PFSK-1 (cell line): Measurements from ENCODE around the gene FUCA2.

ENCODE experiments used
- FOXP2 ChIP-seq: optimal IDR thresholded peaks from 2 replicates; pipeline ENCODE3; 2011; ENCODE audit warnings: borderline replicate concordance, control low read depth, inconsistent platforms; ENCODE audit not compliant: insufficient read depth; ENCODE audit errors: extremely low read length, extremely low read depth
- POLR2AphosphoS5 ChIP-seq: IDR thresholded peaks from 2 replicates; pipeline ENCODE4 v1.6.1; 2012; ENCODE audit warnings: low read depth, mild to moderate bottlenecking, control low read depth, low read length, moderate library complexity
- SIN3A ChIP-seq: IDR thresholded peaks from 2 replicates; pipeline ENCODE4 v1.6.1; 2012; ENCODE audit warnings: mild to moderate bottlenecking, low read length, moderate library complexity, borderline replicate concordance; ENCODE audit not compliant: insufficient read depth
- TAF1 ChIP-seq: IDR thresholded peaks from 2 replicates; pipeline ENCODE4 v1.6.1; 2012; ENCODE audit warnings: low read length, control low read depth, borderline replicate concordance; ENCODE audit not compliant: insufficient read depth
- TF ChIP-seq, protein P1 (sequence below), 2 experiments: IDR thresholded peaks; 2 replicates each; pipeline versions ENCODE4 v1.6.1 to v1.8.0; 2011 to 2012; ENCODE audit warnings: low read depth in 2 of 2, low read length in 2 of 2, control low read depth in 1 of 2, inconsistent platforms in 1 of 2, mild to moderate bottlenecking in 1 of 2, moderate library complexity in 1 of 2; ENCODE audit not compliant: insufficient read depth in 1 of 2

The FUCA2 gene

DNA sequence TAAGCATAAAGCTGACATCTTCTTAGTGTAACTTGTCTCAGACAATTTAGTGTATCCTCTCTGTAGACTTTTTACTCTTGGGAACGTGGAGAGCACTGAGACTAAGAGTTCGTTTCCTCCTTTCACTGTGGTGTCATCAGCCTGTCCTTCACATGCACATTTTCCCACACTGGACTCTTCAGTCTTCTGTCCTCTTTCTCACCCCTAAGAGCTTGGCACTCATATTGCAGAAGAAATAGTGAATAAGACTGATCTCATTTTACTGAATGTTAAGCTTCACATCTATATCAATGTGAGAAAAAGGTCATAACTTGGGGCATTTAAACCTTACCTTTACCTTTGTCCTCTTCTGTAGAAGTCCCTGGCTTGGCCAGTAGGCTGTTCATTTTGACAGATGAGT is 25.6 kb downstream of the FUCA2 start:
- no peak for TF ChIP-seq SIN3A
- no peak for TF ChIP-seq TAF1
- no peak for TF ChIP-seq FOXP2
- TF ChIP-seq POLR2AphosphoS5, result no peak
- TF ChIP-seq, protein P1, sequence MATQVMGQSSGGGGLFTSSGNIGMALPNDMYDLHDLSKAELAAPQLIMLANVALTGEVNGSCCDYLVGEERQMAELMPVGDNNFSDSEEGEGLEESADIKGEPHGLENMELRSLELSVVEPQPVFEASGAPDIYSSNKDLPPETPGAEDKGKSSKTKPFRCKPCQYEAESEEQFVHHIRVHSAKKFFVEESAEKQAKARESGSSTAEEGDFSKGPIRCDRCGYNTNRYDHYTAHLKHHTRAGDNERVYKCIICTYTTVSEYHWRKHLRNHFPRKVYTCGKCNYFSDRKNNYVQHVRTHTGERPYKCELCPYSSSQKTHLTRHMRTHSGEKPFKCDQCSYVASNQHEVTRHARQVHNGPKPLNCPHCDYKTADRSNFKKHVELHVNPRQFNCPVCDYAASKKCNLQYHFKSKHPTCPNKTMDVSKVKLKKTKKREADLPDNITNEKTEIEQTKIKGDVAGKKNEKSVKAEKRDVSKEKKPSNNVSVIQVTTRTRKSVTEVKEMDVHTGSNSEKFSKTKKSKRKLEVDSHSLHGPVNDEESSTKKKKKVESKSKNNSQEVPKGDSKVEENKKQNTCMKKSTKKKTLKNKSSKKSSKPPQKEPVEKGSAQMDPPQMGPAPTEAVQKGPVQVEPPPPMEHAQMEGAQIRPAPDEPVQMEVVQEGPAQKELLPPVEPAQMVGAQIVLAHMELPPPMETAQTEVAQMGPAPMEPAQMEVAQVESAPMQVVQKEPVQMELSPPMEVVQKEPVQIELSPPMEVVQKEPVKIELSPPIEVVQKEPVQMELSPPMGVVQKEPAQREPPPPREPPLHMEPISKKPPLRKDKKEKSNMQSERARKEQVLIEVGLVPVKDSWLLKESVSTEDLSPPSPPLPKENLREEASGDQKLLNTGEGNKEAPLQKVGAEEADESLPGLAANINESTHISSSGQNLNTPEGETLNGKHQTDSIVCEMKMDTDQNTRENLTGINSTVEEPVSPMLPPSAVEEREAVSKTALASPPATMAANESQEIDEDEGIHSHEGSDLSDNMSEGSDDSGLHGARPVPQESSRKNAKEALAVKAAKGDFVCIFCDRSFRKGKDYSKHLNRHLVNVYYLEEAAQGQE (IDR thresholded peaks at IDR 0.05; ENCODE audit: insufficient read depth in 1 of 2, low read depth in 2 of 2, low read length in 2 of 2), result no peak

DNA sequence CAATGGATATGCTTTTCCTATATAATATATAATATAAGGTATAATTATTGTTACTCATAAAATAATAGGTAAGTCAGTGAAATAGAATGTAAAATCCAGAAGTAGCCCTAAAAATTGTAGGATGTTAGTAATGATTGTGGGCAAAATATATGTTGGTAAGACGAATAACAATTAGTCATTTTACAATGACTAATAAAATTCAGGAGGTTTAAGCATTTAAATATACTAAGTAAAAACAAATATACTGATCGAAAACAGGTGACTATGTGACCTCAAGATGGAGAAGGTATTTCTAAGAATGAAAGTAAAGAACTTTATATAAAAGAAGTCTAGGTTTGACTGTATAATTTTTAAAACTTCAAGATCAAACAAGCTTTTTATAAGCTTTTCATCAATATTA is 28.9 kb downstream of the FUCA2 start:
- no peak for TF ChIP-seq TAF1
- TF ChIP-seq, protein P1 (IDR thresholded peaks at IDR 0.05; ENCODE audit: insufficient read depth in 1 of 2, low read depth in 2 of 2, low read length in 2 of 2), result no peak
- no peak for TF ChIP-seq FOXP2
- no peak for TF ChIP-seq SIN3A
- no peak for TF ChIP-seq POLR2AphosphoS5

DNA sequence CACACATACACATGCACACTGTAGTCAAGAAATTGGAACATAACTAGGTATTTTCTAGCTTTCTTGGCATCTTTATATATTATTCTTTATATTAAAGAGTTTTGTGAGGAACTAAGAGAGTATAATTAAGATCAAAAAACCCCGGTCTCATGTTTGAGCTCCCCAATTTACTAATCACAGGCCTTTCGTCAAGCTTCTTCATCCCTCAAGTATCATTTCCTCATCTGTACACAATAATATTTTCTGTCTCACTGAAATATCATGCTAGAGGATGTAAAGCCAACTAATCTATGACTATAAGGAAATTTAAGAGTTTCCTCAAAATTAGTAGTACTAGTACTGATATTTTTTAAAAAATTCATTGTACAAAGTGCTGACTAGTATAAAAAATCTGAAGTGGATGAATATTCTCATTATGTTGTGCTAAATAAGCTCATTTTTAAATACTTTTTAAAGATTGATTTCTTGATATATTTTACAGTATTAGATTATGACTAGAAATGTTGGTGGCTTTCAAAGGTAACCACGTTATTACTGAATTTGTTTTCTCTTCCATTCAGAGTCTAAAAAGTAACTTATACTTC is 32.9 kb downstream of the FUCA2 start:
- TF ChIP-seq, protein P1 (IDR thresholded peaks at IDR 0.05; ENCODE audit: insufficient read depth in 1 of 2, low read depth in 2 of 2, low read length in 2 of 2), result no peak
- TF ChIP-seq SIN3A (no peak), FOXP2 (no peak), POLR2AphosphoS5 (no peak), TAF1 (no peak)

- TF ChIP-seq, protein P1 (IDR thresholded peaks at IDR 0.05; ENCODE audit: insufficient read depth in 1 of 2, low read depth in 2 of 2, low read length in 2 of 2), result no peak
- TF ChIP-seq FOXP2, result no peak
Measured at GRCh38 chr6:143476545-143476944, 35.0 kb downstream of the FUCA2 start.

DNA sequence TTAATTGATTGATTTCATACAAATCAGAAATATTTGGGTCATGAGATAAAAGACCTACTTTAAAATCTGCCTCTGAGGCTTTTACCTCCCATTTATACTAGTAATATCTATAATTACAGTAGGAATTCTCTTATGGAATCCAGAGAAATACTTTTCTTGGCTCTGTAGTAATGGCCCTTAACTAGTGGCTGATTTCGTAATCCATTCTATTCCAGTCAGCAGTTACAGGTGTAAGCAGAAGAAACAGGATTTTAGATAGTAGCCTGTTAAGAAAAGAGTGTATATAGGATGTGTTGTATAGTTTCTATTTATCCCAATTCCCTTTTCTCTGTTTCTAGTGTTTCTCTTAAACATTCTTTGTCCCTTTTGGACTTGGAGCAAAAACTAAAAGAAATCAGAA is 39.7 kb downstream of the FUCA2 start:
- no peak for TF ChIP-seq FOXP2
- TF ChIP-seq TAF1, result no peak
- TF ChIP-seq, protein P1 (IDR thresholded peaks at IDR 0.05; ENCODE audit: insufficient read depth in 1 of 2, low read depth in 2 of 2, low read length in 2 of 2), result no peak
- TF ChIP-seq POLR2AphosphoS5, result no peak
- no peak for TF ChIP-seq SIN3A
